ENCODE measurements around the gene SYNDIG1.

The SYNDIG1 gene

DNA sequence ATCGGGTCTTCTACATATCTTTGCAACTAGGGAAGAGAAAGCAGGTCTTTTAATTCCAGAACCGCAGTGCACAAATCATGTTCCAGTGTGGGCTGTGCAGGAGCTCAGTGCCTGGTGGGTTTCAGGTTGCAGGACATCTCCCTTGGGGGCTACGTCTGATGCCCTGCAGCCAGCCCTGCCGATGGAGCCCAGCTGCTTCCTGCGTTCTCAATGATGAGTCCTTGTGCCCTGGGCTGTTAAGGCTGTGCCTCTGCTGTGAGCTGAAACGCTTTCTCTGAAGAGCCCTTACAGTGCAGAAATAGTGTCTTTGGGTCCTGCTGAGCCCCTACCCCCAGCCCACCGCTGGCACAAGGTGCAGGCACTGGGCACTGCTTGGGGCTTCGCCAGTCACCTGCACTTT lies 192.9 kb downstream of the SYNDIG1 start:
- DNase-seq = no peak

GRCh38 chr20:24662752-24663365 lies 193.4 kb downstream of the SYNDIG1 start:
- DNase-seq = no peak

DNA sequence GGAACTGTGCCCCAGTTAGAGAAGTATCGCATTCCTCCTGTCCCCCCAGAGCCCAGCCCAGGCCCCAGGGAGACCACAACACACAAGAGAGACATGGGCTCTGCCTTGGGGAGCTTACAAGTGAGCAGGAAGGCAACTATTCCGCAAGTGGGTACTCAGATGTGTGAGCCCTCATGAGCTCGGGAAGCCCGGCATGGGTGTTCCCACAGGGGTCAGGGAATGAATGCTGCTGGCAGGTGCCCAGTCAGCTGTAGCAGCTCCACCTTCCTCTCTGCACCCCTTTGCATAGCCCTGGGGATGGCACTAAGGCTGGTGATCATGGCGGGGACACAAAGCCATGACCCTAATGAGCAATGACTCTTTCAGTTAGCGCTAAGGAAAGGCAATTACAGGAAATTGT lies 194.1 kb downstream of the SYNDIG1 start:
- DNase-seq = no peak

GRCh38 chr20:24664266-24664986 lies 195.0 kb downstream of the SYNDIG1 start:
- no peak for DNase-seq

GRCh38 chr20:24665196-24665595 lies 195.8 kb downstream of the SYNDIG1 start:
- no peak for DNase-seq

- DNase-seq = no peak
Observed at GRCh38 chr20:24665741-24666191, 196.3 kb downstream of the SYNDIG1 start.

DNA sequence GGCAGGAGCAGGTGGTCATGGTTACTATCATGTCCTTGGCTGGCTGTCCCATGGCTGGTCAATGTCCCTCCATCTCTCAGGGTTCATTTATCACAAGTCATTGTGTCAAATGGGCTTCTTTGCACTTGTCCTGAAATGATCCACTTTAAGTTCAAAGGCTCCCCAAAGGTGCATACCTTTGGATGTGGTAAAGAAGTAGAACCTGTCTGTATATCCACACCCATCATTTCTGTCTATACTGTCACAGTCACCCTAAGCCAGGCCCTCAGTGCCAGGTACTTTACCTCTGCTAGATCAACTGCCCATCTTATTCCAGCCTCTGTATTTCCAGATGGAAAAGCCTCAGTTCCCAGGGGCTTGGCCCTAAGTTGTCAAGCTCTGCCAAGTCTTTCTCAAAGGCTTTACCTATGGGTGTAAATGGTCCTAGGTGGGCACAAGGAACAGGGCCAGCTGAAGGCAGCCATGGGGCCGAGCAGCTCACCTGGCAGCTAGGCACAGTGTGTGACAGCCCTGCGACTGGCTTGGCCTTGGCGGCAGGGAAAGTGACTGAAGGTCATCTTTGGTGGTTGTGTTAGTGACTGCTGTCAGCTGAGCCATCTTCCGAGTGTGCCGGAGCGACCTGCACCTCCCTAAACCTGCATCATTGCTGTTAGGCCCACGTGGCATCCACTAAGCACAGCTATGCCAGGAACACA lies 198.4 kb downstream of the SYNDIG1 start:
- DNase-seq = no peak

DNA sequence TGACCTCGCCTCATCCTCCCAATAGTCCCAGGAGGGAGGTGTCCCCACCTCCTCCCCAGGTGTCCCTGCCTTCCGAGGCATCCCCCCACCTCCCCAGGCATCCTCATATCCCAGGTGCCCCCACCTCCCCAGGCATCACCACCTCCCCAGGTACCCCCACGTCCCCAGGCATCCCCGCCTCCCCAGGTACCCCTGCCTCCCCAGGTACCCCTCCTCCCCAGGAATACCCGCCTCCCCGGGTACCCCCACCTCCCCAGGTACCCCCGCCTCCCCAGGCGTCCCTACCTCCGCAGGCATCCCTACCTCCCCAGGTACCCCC lies 198.9 kb downstream of the SYNDIG1 start:
- no peak for DNase-seq

DNA sequence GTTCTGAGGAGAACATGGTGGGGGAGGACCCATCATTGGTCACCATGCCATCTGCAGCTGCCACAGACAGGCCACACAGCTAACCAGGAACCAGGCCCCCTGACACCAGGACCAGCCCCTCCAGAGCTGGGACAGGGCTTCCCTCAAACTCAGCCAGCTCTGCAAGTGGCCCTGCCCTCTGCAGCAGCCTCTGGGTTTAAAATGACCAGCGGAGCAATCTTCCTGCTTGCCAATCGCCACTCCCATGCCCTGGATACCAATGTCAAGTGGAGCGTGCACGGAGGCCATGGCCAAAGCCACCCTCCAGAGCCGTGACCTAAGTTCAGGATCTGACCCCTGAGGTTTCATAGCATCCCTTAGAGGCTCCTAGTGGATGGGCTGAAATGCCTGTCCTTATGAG lies 199.4 kb downstream of the SYNDIG1 start:
- DNase-seq = no peak

- no peak for DNase-seq
Observed at GRCh38 chr20:24669701-24670100, 200.3 kb downstream of the SYNDIG1 start.

- DNase-seq = no peak
Observed at GRCh38 chr20:24670341-24670872, 201.0 kb downstream of the SYNDIG1 start.

DNA sequence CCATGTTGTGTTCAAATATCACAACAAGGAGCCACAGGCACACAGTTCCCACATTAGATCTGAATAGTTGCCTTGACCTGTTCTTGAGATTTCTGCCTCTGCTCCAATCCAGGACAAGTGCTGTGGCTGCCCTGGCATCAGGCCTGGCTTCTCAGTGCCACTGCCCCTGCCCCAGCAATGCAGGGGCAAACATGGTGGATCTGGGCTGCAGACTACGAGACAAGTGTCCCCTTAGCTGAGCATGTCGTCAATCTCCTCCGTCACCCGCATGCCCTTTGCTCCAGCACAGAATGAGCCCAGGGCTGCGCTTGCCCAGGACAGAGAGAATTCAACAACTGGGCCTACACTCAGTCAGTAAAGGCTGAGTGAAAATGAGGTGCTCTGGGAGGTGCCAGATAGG lies 201.6 kb downstream of the SYNDIG1 start:
- DNase-seq = no peak

- no peak for DNase-seq
Observed at GRCh38 chr20:24672181-24672880, 202.9 kb downstream of the SYNDIG1 start.

- DNase-seq = no peak
Observed at GRCh38 chr20:24672886-24673677, 203.7 kb downstream of the SYNDIG1 start.

- DNase-seq = no peak
Observed at GRCh38 chr20:24673678-24674570, 204.5 kb downstream of the SYNDIG1 start.

DNA sequence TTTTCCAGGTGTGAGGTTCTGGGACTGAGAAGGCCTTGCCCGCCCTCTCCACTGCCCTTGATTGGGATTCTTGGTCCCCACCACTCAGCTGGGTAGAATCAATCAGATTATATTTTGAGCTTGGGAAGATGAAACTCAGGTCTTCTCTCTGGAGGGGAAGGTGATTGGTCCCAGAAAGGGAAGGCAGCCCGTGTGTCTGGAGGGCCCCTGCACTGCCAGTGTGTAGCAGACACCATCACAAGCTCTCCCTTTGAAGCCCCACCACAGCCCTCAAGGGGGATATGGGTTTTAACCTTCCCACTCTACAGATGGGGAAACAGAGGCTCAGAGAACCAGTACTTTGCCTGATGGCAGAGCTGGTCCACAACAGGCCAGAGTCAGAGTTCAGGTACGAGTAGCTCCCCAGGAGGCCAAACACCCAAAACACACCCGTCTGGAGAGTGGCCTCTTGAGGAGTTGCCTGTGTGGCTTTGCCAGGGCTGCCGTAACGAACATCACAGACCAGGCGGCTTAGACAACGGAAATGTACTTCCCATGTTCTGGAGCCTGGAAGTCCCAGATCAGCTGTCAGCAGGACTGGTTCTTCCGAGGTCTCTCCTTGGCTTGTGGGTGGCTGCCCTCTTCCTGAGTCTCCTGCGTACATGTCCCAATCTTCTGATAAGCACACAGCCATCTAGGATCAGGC lies 205.6 kb downstream of the SYNDIG1 start:
- DNase-seq = no peak

DNA sequence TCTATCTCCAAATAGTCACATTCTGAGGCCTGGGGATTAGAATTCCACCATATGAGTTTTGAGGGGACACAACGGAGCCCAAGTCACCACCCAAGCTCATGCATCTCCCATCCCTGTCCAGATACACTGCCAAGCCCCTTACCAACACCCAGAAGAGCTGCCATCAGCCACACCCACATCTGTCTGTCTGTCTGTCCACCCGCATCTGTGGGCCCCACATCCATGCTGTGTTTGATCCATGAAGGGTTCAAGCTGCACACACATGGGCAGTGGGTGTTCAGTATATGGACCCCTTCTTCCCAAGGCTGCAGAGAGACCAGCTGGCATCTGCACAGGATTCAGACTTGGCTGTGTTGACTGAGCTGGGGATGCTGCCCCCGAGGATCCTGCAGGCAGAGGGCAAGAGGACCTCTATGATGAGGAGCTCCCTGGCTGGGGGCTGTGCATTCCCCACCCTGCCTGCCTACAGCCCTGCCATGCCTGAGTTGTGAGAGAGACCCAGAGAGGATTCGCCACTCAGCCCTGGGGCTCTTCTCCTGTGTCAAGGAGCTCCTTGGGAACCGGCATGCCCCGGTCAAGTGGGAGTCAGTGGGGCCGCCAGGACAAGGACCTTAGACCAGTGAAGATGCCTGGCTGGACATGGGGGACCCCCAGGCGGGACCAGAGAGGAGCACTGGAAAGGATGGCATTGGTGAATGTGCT lies 206.4 kb downstream of the SYNDIG1 start:
- no peak for DNase-seq

DNA sequence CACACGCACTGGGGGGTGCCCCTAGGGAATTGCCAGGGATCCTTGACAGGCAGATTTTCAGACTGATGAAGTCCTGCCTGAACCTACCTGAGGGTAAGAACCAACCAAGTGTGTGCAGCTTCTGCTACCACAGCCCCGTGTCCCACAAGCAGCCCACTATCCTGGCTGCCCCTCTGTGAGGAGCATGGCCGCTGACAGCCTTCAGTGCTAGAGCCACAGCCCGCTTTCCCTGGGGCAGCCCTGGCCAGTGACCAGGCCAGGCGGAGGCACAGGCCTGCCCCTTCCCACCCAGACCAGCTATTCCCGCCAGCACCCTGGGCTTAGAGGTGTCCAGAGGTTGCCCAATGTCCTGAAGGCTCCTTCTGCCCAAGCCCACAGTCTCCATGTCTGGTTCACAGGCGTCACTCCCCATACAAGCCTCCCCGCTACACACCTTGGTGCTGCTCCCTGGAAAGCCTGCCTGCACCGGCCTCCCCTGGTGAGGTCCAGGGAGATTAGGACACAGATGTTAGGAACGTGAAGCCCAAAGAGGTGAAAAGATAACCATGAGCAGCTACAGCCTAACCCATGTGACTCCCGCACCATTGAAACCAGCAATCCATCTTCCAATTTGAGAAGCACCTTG lies 207.0 kb downstream of the SYNDIG1 start:
- no peak for DNase-seq

DNA sequence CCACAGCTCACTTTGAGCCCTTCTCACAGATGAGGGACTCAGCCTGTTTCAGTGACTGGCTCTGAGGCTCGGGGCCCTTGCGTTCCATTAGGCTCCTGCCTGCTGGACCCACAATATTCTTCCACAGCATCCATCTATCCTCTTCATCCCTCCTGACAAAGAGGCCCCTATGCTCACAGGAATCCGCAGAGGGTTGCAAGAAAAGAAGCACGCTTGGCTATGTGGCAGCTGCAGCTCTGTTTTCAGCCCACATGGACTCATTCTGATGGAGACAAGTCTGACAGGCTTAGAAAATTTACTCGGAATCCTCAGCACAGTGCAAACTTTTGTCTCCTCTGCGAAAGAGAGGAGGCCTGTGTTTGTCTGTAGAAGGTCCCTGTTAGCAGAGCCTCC lies 207.5 kb downstream of the SYNDIG1 start:
- no peak for DNase-seq
